ENCODE data around the gene OPN1LW.

The OPN1LW gene

GRCh38 chrX:154120567-154120966 is 23.5 kb upstream of the OPN1LW start:
- CTCF ChIA-PET, result no interaction called here
- no peak overlapping the region for H3K27ac ChIP-seq
- no peak for TF ChIP-seq CTCF (conservative IDR thresholded peaks at IDR 0.05; ENCODE audit: low read depth)
- DNase-seq (ENCODE audit: low spot score), result no peak
- POLR2A ChIA-PET (ENCODE audit: low non-redundant PET), result no interaction called here

- ChIA-PET CTCF (no interaction called here), POLR2A (ENCODE audit: low non-redundant PET) (no interaction called here)
- no peak overlapping the region for H3K27ac ChIP-seq
- no peak for DNase-seq (ENCODE audit: low spot score)
- TF ChIP-seq CTCF (conservative IDR thresholded peaks at IDR 0.05; ENCODE audit: low read depth), result no peak
Observed at GRCh38 chrX:154121207-154121606, 22.8 kb upstream of the OPN1LW start.

GRCh38 chrX:154121961-154122360 is 22.1 kb upstream of the OPN1LW start:
- no peak for TF ChIP-seq CTCF (conservative IDR thresholded peaks at IDR 0.05; ENCODE audit: low read depth)
- ChIA-PET CTCF (no interaction called here), POLR2A (ENCODE audit: low non-redundant PET) (no interaction called here)
- no peak for DNase-seq (ENCODE audit: low spot score)
- H3K27ac ChIP-seq, result no peak overlapping the region

GRCh38 chrX:154123241-154124219 is 20.5 kb upstream of the OPN1LW start:
- ChIA-PET POLR2A (ENCODE audit: low non-redundant PET) (no interaction called here), CTCF (no interaction called here)
- H3K27ac ChIP-seq, result no peak overlapping the region
- TF ChIP-seq CTCF (conservative IDR thresholded peaks at IDR 0.05; ENCODE audit: low read depth), result no peak
- DNase-seq (ENCODE audit: low spot score), result no peak

GRCh38 chrX:154125391-154126040 is 18.5 kb upstream of the OPN1LW start:
- H3K27ac ChIP-seq, result no peak overlapping the region
- no peak for DNase-seq (ENCODE audit: low spot score)
- no peak for TF ChIP-seq CTCF (conservative IDR thresholded peaks at IDR 0.05; ENCODE audit: low read depth)
- CTCF ChIA-PET, result no interaction called here
- POLR2A ChIA-PET (ENCODE audit: low non-redundant PET), result no interaction called here

GRCh38 chrX:154126101-154126500 is 17.9 kb upstream of the OPN1LW start:
- DNase-seq (ENCODE audit: low spot score), result no peak
- H3K27ac ChIP-seq, result no peak overlapping the region
- no peak for TF ChIP-seq CTCF (conservative IDR thresholded peaks at IDR 0.05; ENCODE audit: low read depth)
- CTCF ChIA-PET, result no interaction called here
- POLR2A ChIA-PET (ENCODE audit: low non-redundant PET), result no interaction called here

All from RWPE1 (cell line).